Fibroblast of skin of right quadriceps (primary cell): ENCODE results near the gene APH1A.
A peak's percentile ranks its signal among the peaks of the same experiment; 100 is the strongest.
"Not testable (repeated sequence)": the region's sequence is repeated elsewhere in the genome, so short reads cannot be mapped to it uniquely, and the experiment has no call there.

ENCODE experiments used
- DNase-seq: peaks from one replicate; pipeline ENCODE4 v3.0.0-alpha.2; 2013

Gene APH1A

GRCh38 chr1:150267896-150268295 is 920 bp downstream of the APH1A start:
- no peak for DNase-seq

GRCh38 chr1:150263549-150263948 is 5.3 kb downstream of the APH1A start:
- DNase-seq: no peak

- no peak for DNase-seq
Observed at GRCh38 chr1:150262388-150263320, 6.2 kb downstream of the APH1A start.

- DNase-seq: no peak
Observed at GRCh38 chr1:150261367-150261766, 7.4 kb downstream of the APH1A start.

GRCh38 chr1:150259758-150260669 is 8.8 kb downstream of the APH1A start:
- DNase-seq: no peak

GRCh38 chr1:150259217-150259616 is 9.6 kb downstream of the APH1A start:
- no peak for DNase-seq

GRCh38 chr1:150257624-150258585 is 10.9 kb downstream of the APH1A start, which contains the start of gene CA14:
TSS of gene CA14 (plus strand) at chr1:150257774. CDS start at chr1:150258129, 355 bp downstream.
- no peak for DNase-seq

- DNase-seq: peak; percentile 63
Observed at GRCh38 chr1:150256554-150257341, 12.1 kb downstream of the APH1A start.

- no peak for DNase-seq
Observed at GRCh38 chr1:150256198-150256553, 12.6 kb downstream of the APH1A start.

GRCh38 chr1:150249936-150250335 is 18.9 kb downstream of the APH1A start:
- no peak for DNase-seq

- no peak for DNase-seq
Observed at GRCh38 chr1:150243003-150243402, 25.8 kb downstream of the APH1A start.

GRCh38 chr1:150237746-150238145 is 31.1 kb downstream of the APH1A start:
- no peak for DNase-seq

GRCh38 chr1:150237176-150237575 is 31.6 kb downstream of the APH1A start:
- DNase-seq: not testable (repeated sequence)

GRCh38 chr1:150236614-150237100 is 32.2 kb downstream of the APH1A start:
- no peak for DNase-seq

GRCh38 chr1:150235852-150236613 is 32.8 kb downstream of the APH1A start, which contains the start of gene ANP32E:
TSS of gene ANP32E (minus strand) at chr1:150236112. CDS start at chr1:150235786, 326 bp downstream.
- DNase-seq: peak; percentile 100

- no peak for DNase-seq
Observed at GRCh38 chr1:150235294-150235851, 33.4 kb downstream of the APH1A start.

GRCh38 chr1:150234566-150235293 is 34.1 kb downstream of the APH1A start:
- peak; percentile 66 for DNase-seq

GRCh38 chr1:150234309-150234565 is 34.6 kb downstream of the APH1A start:
- no peak for DNase-seq
